Stimulated activated CD4-positive, alpha-beta T cell treated with anti-CD3 and anti-CD28 coated beads, Interleukin-15, amount 100 ng/mL, for 24 hours (primary cell): Measurements from ENCODE around the gene PREB.
A peak's percentile ranks its signal among the peaks of the same experiment; 100 is the strongest.
"Not testable (repeated sequence)": the region's sequence is repeated elsewhere in the genome, so short reads cannot be mapped to it uniquely, and the experiment has no call there.

Source experiments
- DNase-seq: peaks from one replicate; pipeline ENCODE4 v3.0.0-alpha.2; 2020

PREB gene

DNA sequence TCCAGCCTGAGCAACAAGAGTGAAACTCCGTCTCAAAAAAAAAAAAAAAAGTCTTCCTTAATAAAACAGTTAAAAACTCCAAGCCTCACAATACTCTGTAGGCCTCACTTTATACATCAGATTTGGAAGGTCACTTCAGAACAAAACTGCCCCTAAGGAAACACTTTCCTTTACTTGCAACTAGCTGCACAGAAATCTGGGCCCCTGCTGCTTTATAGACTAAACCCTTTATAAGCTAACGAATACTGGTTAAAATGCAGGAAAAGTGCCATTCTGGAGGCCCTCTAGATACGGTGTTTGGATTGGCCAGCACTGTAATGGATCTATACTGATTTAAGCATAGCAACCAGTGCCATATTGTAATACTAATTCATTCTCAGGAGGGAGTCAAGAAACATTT, 9.3 kb downstream of the PREB start:
- no peak for DNase-seq

- DNase-seq, result peak; percentile 74
Observed at GRCh38 chr2:27123302-27124150, 10.9 kb downstream of the PREB start, which contains the start of gene ABHD1. TSS of gene ABHD1 (plus strand) at chr2:27123815. CDS start at chr2:27123949, 134 bp downstream.

DNA sequence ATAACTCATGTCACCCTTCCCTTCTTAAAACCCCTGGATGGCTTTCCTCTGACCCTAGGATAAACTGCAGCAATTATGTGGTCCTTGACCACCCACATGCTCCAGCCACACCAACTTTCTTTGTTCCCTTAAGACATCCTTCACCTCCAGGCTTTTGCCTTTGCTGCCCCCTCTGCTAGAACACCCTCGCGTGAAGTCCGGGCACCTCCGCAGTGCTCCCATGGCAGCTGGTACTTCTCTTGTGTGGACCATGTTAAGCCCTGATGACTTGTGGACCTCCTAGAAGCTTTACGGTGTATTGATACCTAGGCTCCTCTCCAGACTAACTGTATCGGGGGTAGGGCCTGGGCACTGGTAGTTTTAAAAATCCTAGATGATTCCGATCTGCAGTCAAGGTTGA, 11.6 kb downstream of the PREB start:
- DNase-seq, result no peak

- no peak for DNase-seq
Observed at GRCh38 chr2:27121906-27122305, 12.5 kb downstream of the PREB start.

- not testable (repeated sequence) for DNase-seq
Observed at GRCh38 chr2:27119330-27119670, 15.1 kb downstream of the PREB start.

DNA sequence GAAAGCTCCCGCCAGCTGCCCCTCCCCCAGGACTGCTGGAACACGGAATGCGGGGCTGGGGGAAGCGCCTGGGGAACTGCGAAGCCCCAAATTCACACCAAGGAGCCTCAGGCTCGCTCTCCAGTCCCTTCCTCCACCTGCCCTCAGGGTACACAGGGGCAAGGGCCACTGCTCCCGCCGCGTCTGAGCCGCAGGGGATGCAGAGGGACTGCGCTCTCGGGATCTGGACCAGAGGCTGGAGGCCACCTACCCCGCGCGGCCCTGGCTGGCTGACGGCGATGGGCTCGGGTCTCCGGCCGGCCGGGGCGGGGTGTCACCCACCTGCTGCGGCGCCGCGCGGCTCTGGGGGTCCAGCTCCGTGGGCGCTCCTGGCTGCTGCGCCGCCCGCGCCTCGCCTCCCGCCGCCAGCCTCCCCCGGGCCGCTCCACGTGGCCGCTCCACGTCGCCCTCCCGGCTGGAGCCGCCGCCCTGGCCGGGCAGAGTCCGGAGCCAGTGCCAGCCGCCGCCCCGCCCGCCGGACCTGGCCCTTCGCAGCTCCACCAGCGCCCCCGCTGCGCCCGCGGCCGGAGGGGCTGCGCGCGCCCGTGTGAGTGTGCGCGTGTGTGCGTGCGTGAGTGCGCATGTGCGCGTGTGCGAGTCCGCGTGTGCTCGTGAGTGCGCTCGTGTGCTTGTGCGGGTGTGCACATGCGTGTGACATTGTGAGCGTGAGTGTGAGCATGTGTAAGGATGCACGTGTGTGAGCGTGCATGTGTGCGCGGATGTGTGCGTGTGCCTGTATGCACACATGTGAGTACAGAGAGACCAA, 15.7 kb downstream of the PREB start, which contains the start of gene CGREF1:
TSS of gene CGREF1 (minus strand) at position 604 of the 805 bp plus-strand sequence. CDS start 14,762 bp downstream, outside the sequence.
- peak; percentile 46 for DNase-seq

- no peak for DNase-seq
Observed at GRCh38 chr2:27117995-27118524, 16.4 kb downstream of the PREB start.

DNA sequence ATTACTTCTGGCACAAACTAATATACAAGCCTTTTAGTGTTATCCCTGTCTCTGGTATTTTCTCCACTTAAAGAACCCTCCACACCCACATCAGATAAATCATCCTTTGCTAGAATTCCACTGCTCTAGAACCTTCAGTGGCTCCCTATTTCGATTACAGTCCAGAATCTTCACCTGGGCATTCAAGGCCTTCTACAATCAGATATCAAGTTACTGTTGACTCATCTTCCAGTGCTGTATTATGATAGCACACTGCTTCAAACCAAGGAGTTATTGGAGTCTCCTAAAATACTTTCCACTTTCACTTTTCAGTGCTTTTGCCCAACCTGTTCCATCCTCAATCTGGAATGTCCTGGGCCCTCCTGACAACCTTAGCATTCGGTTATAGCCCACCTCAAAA, 18.9 kb downstream of the PREB start:
- DNase-seq, result no peak

GRCh38 chr2:27111392-27112078, 22.9 kb downstream of the PREB start:
- DNase-seq, result not testable (repeated sequence)

DNA sequence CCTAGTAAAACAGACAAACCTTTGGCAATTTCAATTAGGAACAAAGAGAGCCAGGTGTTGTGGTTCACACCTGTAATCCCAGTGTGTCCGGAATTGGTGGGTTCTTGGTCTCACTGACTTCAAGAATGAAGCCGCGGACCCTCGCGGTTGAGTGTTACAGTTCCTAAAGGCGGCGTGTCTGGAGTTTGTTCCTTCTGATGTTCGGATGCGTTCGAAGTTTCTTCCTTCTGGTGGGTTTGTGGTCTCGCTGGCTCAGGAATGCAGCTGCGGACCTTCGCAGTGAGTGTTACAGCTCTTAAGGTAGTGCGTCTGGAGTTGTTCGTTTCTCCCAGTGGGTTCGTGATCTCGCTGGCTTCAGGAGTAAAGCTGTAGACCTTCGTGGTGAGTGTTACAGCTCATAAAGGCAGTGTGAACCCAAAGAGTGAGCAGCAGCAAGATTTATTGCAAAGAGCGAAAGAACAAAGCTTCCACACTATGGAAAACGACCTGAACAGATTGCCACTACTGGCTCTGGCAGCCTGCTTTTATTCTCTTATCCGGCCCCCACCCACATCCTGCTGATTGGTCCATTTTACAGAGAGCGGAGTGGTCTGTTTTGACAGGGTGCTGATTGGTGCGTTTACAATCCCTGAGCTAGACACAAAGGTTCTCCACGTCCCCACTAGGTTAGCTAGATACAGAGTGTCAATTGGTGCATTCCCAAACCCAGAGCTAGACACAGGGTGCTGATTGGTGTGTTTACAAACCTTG, 23.7 kb downstream of the PREB start:
- DNase-seq, result not testable (repeated sequence)

DNA sequence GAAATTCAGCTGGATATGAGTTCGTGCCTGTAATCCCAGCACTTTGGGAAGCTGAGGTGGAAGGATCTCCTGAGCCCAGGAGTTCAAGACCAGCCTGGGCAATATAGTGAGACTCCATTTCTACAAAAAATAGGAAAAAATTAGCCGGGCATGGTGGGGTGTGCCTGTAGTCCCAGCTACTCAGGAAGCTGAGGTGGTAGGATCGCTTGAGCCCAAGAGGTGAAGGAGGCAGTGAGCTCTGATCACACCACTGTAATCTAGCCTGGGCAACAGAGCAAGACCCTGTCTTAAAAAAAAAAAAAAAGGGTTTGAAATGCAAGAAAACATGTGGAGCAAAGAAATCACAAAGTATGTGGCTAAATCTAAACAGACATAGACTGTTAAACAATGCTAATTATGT, 25.4 kb downstream of the PREB start:
- no peak for DNase-seq

DNA sequence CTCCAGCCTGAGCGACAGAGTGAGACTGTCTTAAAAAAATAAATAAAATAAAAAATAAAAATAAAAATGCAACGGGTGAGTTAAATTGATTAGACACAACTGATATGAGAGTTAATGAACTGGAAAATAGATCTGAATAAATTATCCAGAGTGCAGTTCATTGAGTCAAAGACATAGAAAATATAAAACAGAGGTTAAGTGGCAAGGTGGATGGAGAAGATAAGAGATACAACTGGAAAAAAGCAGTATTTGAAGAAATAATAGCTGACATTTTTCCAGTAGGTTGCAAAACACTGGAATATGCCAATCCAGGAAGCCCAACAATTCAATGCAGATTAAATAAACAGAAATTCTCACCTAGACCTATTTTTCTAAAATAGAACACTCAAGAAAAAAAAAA, 26.2 kb downstream of the PREB start:
- no peak for DNase-seq

DNA sequence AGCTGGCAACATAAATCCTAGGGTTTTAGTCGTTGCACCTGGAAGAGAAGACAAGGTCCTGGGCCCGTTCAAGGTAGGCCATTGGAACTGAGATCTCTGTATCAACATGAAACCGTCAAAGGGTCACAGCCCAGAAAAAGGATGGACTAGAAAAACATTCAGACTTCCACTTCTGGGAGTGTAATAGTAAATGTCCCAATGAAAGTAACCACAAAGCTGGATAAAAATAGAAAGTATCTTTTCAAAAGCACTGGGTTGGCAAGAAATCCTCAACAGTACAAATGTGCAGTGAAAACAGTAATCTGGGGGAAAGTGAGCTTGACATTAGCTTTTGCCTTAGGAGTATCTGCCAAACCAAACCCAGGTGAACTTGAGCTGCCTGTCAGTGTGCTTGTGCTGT, 28.5 kb downstream of the PREB start:
- DNase-seq, result no peak

DNA sequence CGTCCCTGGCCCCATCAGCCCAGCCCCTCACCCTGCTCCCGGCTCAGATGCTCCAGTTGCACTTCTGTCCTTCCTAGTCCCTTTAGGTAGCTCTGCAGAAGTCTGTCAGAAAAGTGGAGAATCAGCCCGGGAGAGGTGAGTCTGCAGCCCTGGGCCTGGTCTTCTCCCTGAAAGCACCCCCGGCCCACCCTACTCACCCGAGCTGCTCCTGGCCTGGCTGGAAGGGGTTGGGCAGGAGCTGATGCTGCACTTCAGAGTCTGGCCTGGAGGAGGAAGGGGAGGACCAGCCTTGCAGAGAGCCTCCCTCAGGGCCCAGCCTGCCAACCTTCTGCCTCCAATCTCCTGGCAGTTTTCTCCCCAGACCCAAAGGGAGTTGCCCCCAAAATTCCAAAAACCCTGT, 32.1 kb downstream of the PREB start:
- no peak for DNase-seq

GRCh38 chr2:27100036-27100435, 34.4 kb downstream of the PREB start:
- DNase-seq, result no peak

DNA sequence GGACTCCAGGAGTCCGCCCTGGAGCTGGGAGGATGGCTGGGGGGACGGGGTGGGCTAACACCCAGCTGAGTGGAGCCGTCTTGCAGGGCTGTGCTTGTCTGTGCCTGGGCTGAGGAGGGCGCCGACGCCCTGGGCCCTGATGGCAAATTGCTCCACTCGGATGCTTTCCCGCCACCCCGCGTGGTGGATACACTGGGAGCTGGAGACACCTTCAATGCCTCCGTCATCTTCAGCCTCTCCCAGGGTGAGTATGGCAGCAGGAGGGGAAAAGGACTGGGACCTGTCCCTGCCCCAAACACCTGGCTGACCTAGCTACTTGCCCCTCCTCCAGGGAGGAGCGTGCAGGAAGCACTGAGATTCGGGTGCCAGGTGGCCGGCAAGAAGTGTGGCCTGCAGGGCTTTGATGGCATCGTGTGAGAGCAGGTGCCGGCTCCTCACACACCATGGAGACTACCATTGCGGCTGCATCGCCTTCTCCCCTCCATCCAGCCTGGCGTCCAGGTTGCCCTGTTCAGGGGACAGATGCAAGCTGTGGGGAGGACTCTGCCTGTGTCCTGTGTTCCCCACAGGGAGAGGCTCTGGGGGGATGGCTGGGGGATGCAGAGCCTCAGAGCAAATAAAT, 35.0 kb downstream of the PREB start:
- no peak for DNase-seq

GRCh38 chr2:27097341-27097740, 37.1 kb downstream of the PREB start:
- no peak for DNase-seq

- no peak for DNase-seq
Observed at GRCh38 chr2:27096748-27097297, 37.6 kb downstream of the PREB start.

DNA sequence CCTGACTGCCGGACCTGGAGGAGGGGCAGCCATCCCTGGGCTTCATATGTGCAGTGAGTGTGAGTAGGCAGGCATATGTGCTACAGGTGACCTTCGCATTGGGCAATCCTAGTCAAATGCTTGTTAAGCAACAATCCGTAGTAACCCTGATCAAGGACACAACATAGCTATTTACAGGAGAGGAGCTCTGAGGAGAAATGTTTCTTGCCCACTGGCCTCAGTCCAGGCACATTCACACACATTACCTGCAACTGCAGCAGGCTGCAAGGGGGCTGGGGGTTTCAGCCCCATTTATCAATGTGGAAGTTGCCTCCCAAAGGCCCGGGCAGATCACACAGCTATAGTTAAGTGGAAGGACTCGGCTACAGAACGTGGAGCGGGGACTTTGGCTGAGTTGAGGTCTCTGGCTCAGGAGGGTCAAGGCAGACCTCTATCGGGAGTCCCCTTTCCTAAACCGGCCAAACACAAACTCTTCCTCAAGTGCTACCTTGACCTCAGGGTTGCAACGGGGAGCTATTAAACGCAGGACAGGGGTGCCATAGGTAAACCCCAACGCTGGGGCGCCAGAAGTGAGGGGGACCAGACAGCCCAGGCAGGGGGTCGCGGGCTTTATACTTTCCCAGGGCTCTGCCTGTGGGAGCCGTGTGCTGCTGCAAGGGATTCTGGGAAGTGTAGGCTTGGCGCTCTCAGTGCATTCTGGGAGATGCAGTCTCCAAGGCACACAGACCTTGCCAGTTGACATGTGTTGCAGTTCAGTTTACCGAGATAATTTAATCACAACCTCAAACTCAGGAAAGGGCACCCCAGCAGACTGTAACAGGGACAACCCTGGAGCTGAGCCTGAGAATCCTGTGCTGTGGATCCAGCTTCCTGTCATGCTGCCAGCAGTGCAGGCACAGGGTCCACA, 38.4 kb downstream of the PREB start:
- peak; percentile 63 for DNase-seq

GRCh38 chr2:27095427-27095744, 39.0 kb downstream of the PREB start:
- no peak for DNase-seq
